GM06990 (cell line): Measurements from ENCODE around the gene SYNE2.

Experiments used
- DNase-seq: peaks from one replicate; pipeline ENCODE4 v3.0.0-alpha.2; 2011; ENCODE audit not compliant: insufficient read length; ENCODE audit errors: extremely low read depth
- H3K27me3 ChIP-seq: replicated peaks from 2 replicates; pipeline ENCODE4 v1.6.0; 2011; ENCODE audit warnings: low read length; ENCODE audit not compliant: control insufficient read depth, insufficient read depth
- H3K36me3 ChIP-seq: 2 replicates; pipeline ENCODE4 v1.5.1; 2011; ENCODE audit warnings: low read length; ENCODE audit not compliant: control insufficient read depth, insufficient read depth
- H3K4me3 ChIP-seq: replicated peaks from 2 replicates; pipeline ENCODE4 v1.5.1; 2011; ENCODE audit warnings: low read depth, mild to moderate bottlenecking, control low read depth, low read length
- CTCF ChIP-seq: IDR thresholded peaks from 2 replicates; pipeline ENCODE4 v1.5.1; 2011; ENCODE audit warnings: low read length, control low read depth, mild to moderate bottlenecking, inconsistent platforms; ENCODE audit not compliant: insufficient read depth, poor library complexity, severe bottlenecking

SYNE2 gene

GRCh38 chr14:64186231-64187129, 333.7 kb downstream of the SYNE2 start:
- no peak for DNase-seq
- no peak for TF ChIP-seq CTCF
- no peak overlapping the region for H3K4me3 ChIP-seq
- H3K36me3 ChIP-seq, result peaks cover 2% of the 10 kb centered on the region
- no peaks in the 10 kb centered on the region for H3K27me3 ChIP-seq

- H3K27me3 ChIP-seq, result no peaks in the 10 kb centered on the region
- DNase-seq, result no peak
- TF ChIP-seq CTCF, result no peak
- no peak overlapping the region for H3K4me3 ChIP-seq
- H3K36me3 ChIP-seq, result peaks cover 2% of the 10 kb centered on the region
These were observed 334.5 kb downstream of the SYNE2 start for GRCh38 chr14:64187331-64187730.

GRCh38 chr14:64190974-64191502, 338.2 kb downstream of the SYNE2 start:
- peaks cover 4% of the 10 kb centered on the region for H3K36me3 ChIP-seq
- no peak overlapping the region for H3K4me3 ChIP-seq
- DNase-seq, result no peak
- TF ChIP-seq CTCF, result no peak
- H3K27me3 ChIP-seq, result no peaks in the 10 kb centered on the region

- no peak for TF ChIP-seq CTCF
- H3K4me3 ChIP-seq, result no peak overlapping the region
- no peak for DNase-seq
- no peaks in the 10 kb centered on the region for H3K27me3 ChIP-seq
- H3K36me3 ChIP-seq, result peaks cover 4% of the 10 kb centered on the region
These were observed 339.0 kb downstream of the SYNE2 start for GRCh38 chr14:64191756-64192155.

- H3K4me3 ChIP-seq, result no peak overlapping the region
- no peak for TF ChIP-seq CTCF
- DNase-seq, result no peak
- peaks cover 4% of the 10 kb centered on the region for H3K36me3 ChIP-seq
- no peaks in the 10 kb centered on the region for H3K27me3 ChIP-seq
These were observed 341.0 kb downstream of the SYNE2 start for GRCh38 chr14:64193821-64194220.

GRCh38 chr14:64194404-64194803, 341.6 kb downstream of the SYNE2 start:
- H3K4me3 ChIP-seq, result no peak overlapping the region
- H3K27me3 ChIP-seq, result no peaks in the 10 kb centered on the region
- no peak for DNase-seq
- no peak for TF ChIP-seq CTCF
- peaks cover 4% of the 10 kb centered on the region for H3K36me3 ChIP-seq
